IMR-90 (cell line): Measurements from ENCODE around the gene TCEAL3. TPM values are rescaled to one million over a fixed set of nuclear protein-coding genes. Genes with fewer than 3 reads are reported as not detected.

Source experiments
- ATAC-seq: fragments of 200-7000 bp; cut with Tn5 transposase; 2 replicates; pipeline ENCODE4 v1.9.1; 2020; ENCODE audit warnings: low read depth, mild to moderate bottlenecking, moderate library complexity
- BruUV-seq: library from RNA; stranded (reverse); fragments of 400-500 nt; replicated peaks from 2 replicates; lab custom pipeline; 2021; lab: Mats Ljungman, UMichigan
- CTCF ChIA-PET: fragments of 300-600 bp; formaldehyde crosslinking; extraction: SDS; loops from one replicate; lab custom pipeline; 2021; ENCODE audit warnings: antibody characterized with exemption; lab: Yijun Ruan, JAX
- POLR2A ChIA-PET: fragments of 300-600 bp; sonication (Branson Sonifier 250); formaldehyde crosslinking; loops from one replicate; lab custom pipeline; 2022; ENCODE audit warnings: antibody characterized with exemption; ENCODE audit not compliant: unreplicated experiment; lab: Charles Lee
- DNase-seq: peaks from one replicate; pipeline ENCODE4 v3.0.0; 2013
- H2AFZ ChIP-seq: replicated peaks from 2 replicates; pipeline ENCODE3; 2013; ENCODE audit warnings: low read length, mild to moderate bottlenecking; ENCODE audit not compliant: poor library complexity
- H2AK5ac ChIP-seq: 2 replicates; pipeline ENCODE4 v1.6.1; 2013; ENCODE audit warnings: low read depth, low read length, inconsistent platforms
- H2AK9ac ChIP-seq: replicated peaks from 2 replicates; pipeline ENCODE3; 2013; ENCODE audit warnings: mild to moderate bottlenecking, low read depth, low read length, moderate library complexity; ENCODE audit not compliant: poor library complexity
- H2BK120ac ChIP-seq: 2 replicates; pipeline ENCODE4 v1.6.1; 2013; ENCODE audit warnings: low read depth, low read length, inconsistent platforms
- H2BK15ac ChIP-seq: 3 replicates; pipeline ENCODE4 v1.6.1; 2013; ENCODE audit warnings: low read depth, low read length, inconsistent platforms
- H2BK20ac ChIP-seq: 2 replicates; pipeline ENCODE4 v1.6.1; 2013; ENCODE audit warnings: low read depth, mild to moderate bottlenecking, inconsistent platforms, low read length, moderate library complexity
- H2BK5ac ChIP-seq: 2 replicates; pipeline ENCODE4 v1.6.1; 2013; ENCODE audit warnings: mild to moderate bottlenecking, low read depth, low read length, inconsistent platforms; ENCODE audit not compliant: poor library complexity, severe bottlenecking
- H3K14ac ChIP-seq: replicated peaks from 2 replicates; pipeline ENCODE4 v1.6.1; 2013; ENCODE audit warnings: low read depth, low read length, inconsistent platforms
- H3K18ac ChIP-seq: 2 replicates; pipeline ENCODE4 v1.6.1; 2013; ENCODE audit warnings: low read depth, low read length, control low read depth
- H3K23ac ChIP-seq: 2 replicates; pipeline ENCODE4 v1.6.1; 2013; ENCODE audit warnings: low read depth, low read length, inconsistent platforms
- H3K27ac ChIP-seq: 2 replicates; pipeline ENCODE4 v1.5.1; 2013; ENCODE audit warnings: mild to moderate bottlenecking, control low read depth, low read length; ENCODE audit not compliant: insufficient read depth
- H3K27me3 ChIP-seq: 2 replicates; pipeline ENCODE4 v1.6.1; 2013; ENCODE audit warnings: low read length; ENCODE audit not compliant: control insufficient read depth, insufficient read depth
- H3K36me3 ChIP-seq: 2 replicates; pipeline ENCODE4 v1.6.1; 2013; ENCODE audit warnings: low read length, mixed read lengths; ENCODE audit not compliant: control insufficient read depth, insufficient read depth
- H3K4ac ChIP-seq: 2 replicates; pipeline ENCODE4 v1.6.1; 2013; ENCODE audit warnings: low read depth, low read length, inconsistent platforms
- H3K4me1 ChIP-seq: 2 replicates; pipeline ENCODE4 v1.6.1; 2013; ENCODE audit warnings: low read length, mixed read lengths; ENCODE audit not compliant: control insufficient read depth, insufficient read depth
- H3K4me2 ChIP-seq: 2 replicates; pipeline ENCODE4 v1.6.1; 2013; ENCODE audit warnings: low read depth, mild to moderate bottlenecking, control low read depth, low read length, moderate library complexity
- H3K4me3 ChIP-seq: 2 replicates; pipeline ENCODE4 v1.5.1; 2013; ENCODE audit warnings: low read depth, mild to moderate bottlenecking, control low read depth, low read length, moderate library complexity; ENCODE audit not compliant: insufficient read depth
- H3K56ac ChIP-seq: 2 replicates; pipeline ENCODE4 v1.6.1; 2013; ENCODE audit warnings: low read length, inconsistent platforms; ENCODE audit not compliant: insufficient read depth; ENCODE audit errors: extremely low read depth
- H3K79me1 ChIP-seq, 2 experiments: 2 replicates each; pipeline ENCODE4 v1.6.1; 2013; ENCODE audit warnings: low read length in 2 of 2, inconsistent platforms in 1 of 2, low read depth in 1 of 2
- H3K9ac ChIP-seq: 2 replicates; pipeline ENCODE4 v1.6.1; 2013; ENCODE audit warnings: low read depth, low read length, control low read depth
- H3K9me1 ChIP-seq: 2 replicates; pipeline ENCODE4 v1.6.1; 2013; ENCODE audit warnings: low read length, inconsistent platforms; ENCODE audit not compliant: insufficient read depth
- H3K9me3 ChIP-seq: 2 replicates; pipeline ENCODE4 v1.6.1; 2013; ENCODE audit warnings: low read length; ENCODE audit not compliant: control insufficient read depth, insufficient read depth
- H4K20me1 ChIP-seq: 2 replicates; pipeline ENCODE4 v1.6.1; 2013; ENCODE audit warnings: low read length, inconsistent platforms; ENCODE audit not compliant: insufficient read depth
- H4K5ac ChIP-seq: 2 replicates; pipeline ENCODE4 v1.6.1; 2013; ENCODE audit warnings: mild to moderate bottlenecking, low read depth, low read length, control low read depth
- H4K8ac ChIP-seq, 2 experiments: 2 replicates each; pipeline ENCODE4 v1.6.1; 2013; ENCODE audit warnings: low read depth in 2 of 2, low read length in 2 of 2, control low read depth in 1 of 2, inconsistent platforms in 1 of 2
- H4K91ac ChIP-seq: 2 replicates; pipeline ENCODE4 v1.6.1; 2013; ENCODE audit warnings: low read depth, low read length, inconsistent platforms; ENCODE audit not compliant: insufficient read depth
- CEBPB ChIP-seq: IDR thresholded peaks from 2 replicates; pipeline ENCODE4 v1.6.1; 2012; ENCODE audit warnings: low read depth, low read length, improper control_type of control experiment
- CHD1 ChIP-seq: IDR thresholded peaks from 2 replicates; pipeline ENCODE4 v1.6.1; 2012; ENCODE audit warnings: low read depth, low read length, improper control_type of control experiment
- CTCF ChIP-seq: conservative IDR thresholded peaks from 2 replicates; pipeline ENCODE4 v1.5.1; 2012; ENCODE audit warnings: mild to moderate bottlenecking, low read depth, low read length, improper control_type of control experiment
- MAZ ChIP-seq: IDR thresholded peaks from 2 replicates; pipeline ENCODE4 v1.6.1; 2012; ENCODE audit warnings: low read depth, mild to moderate bottlenecking, low read length, improper control_type of control experiment, moderate library complexity, borderline replicate concordance
- WGBS, 2 experiments: methylation state at CpG; one replicate each; pipeline versions ENCODE4 v1.1.5 to v1.1.7; 2013; ENCODE audit warnings: missing lambda C conversion rate in 2 of 2; ENCODE audit not compliant: insufficient read length in 1 of 2; ENCODE audit errors: extremely low coverage in 2 of 2; 5-methylcytosine and 5-hydroxymethylcytosine counted together
- dilution Hi-C: fragments of 300-500 bp; cut with HindIII; formaldehyde crosslinking; loops from one replicate; pipeline ENCODE4 v1.14.3; 2018; ENCODE audit warnings: low sequenced_read_pairs; ENCODE audit not compliant: unreplicated experiment
- in situ Hi-C: fragments of 300-500 bp; cut with MboI; formaldehyde crosslinking; loops from 3 replicates; pipeline ENCODE4 v1.14.3; 2019; ENCODE audit warnings: low sequenced_read_pairs, inconsistent platforms, mixed read lengths
- intact Hi-C: fragments of 100-400 bp; cut with micrococcal nuclease; formaldehyde crosslinking; loops from 2 replicates; pipeline ENCODE4 v1.10.0; 2022
- polyA plus RNA-seq, 3 experiments: library from polyadenylated mRNA; depleted of rRNA; stranded (reverse); fragments of >200 nt; gene quantifications; 2 replicates each; pipeline ENCODE4 v1.2.3, GENCODE V29; 2012; ENCODE audit warnings: low replicate concordance in 1 of 3
- total RNA-seq: library from RNA; depleted of rRNA; stranded (reverse); fragments of >200 nt; gene quantifications from 2 replicates; pipeline ENCODE4 v1.2.3, GENCODE V29; 2012

The TCEAL3 gene
- total and polyA plus RNA-seq, 2 of the 4 experiments (the other 2 are of a cell fraction) = 3.2 to 24.2 TPM

- H2BK5ac ChIP-seq = no peak overlapping the region
- H3K4me2 ChIP-seq = no peak overlapping the region
- no CpG with 5 or more reads among the region's 1 CpG for WGBS, 2 experiments
- no TSS peak for BruUV-seq
- no peak overlapping the region for H4K8ac ChIP-seq
- intact Hi-C loops (no loop called here), in situ Hi-C loops (no loop called here), dilution Hi-C loops (no loop called here)
- no peaks in the 10 kb centered on the region for H3K36me3 ChIP-seq
- H4K20me1 ChIP-seq = no peaks in the 10 kb centered on the region
- no peak overlapping the region for H3K4ac ChIP-seq
- H3K27me3 ChIP-seq = no peaks in the 10 kb centered on the region
- no peak overlapping the region for H3K27ac ChIP-seq
- H3K56ac ChIP-seq = no peak overlapping the region
- no peak overlapping the region for H2AK5ac ChIP-seq
- ATAC-seq = no peak
- ChIA-PET CTCF (interaction anchor here (0.7 to 1.2 kb wide), 2 partner anchors 18 to 19 kb away, joined by 3 read pairs; no protein-coding TSS in a partner anchor), POLR2A (interaction anchor here (0.6 kb wide), 1 partner anchor 486 kb away, joined by 3 read pairs; no protein-coding TSS in a partner anchor)
- H3K4me3 ChIP-seq = no peak overlapping the region
- no peaks in the 10 kb centered on the region for H3K4me1 ChIP-seq
- H3K14ac ChIP-seq = no peak overlapping the region
- no peak overlapping the region for H2AK9ac ChIP-seq
- no peak overlapping the region for H4K5ac ChIP-seq
- H3K18ac ChIP-seq = no peak overlapping the region
- no peak overlapping the region for H4K91ac ChIP-seq
- no peak for TF ChIP-seq CEBPB
- no peak for TF ChIP-seq CHD1
- no peak for TF ChIP-seq MAZ
- no peak for TF ChIP-seq CTCF
- no peak overlapping the region for H2AFZ ChIP-seq
- H3K9me1 ChIP-seq = no peaks in the 10 kb centered on the region
- no peak overlapping the region for H3K23ac ChIP-seq
- no peak overlapping the region for H3K9ac ChIP-seq
- no peaks in the 10 kb centered on the region for H3K79me1 ChIP-seq
- DNase-seq = no peak
- H2BK20ac ChIP-seq = no peak overlapping the region
- H3K9me3 ChIP-seq = no peaks in the 10 kb centered on the region
- no peak overlapping the region for H2BK120ac ChIP-seq
- no peak overlapping the region for H2BK15ac ChIP-seq
Observed at GRCh38 chrX:103647630-103648029, 39.9 kb downstream of the TCEAL3 start.
